Stimulated activated CD8-positive, alpha-beta memory T cell treated with anti-CD3 and anti-CD28 coated beads, Interleukin-15, amount 100 ng/mL, for 4 hours (primary cell): ENCODE data around the gene GLUL.

Source experiments
- DNase-seq, 2 donors: peaks; one replicate each; pipeline ENCODE4 v3.0.0-alpha.2; 2020; ENCODE audit warnings: low read depth in 2 of 2

GLUL gene

GRCh38 chr1:182391362-182392049, at the start of gene GLUL:
Gene GLUL, minus strand, starts transcription at chr1:182391790. Its CDS starts 3,053 bp downstream, at chr1:182388737.
- DNase-seq = peak; percentile 34 to 53

GRCh38 chr1:182438326-182438725, 46.7 kb upstream of the GLUL start:
- DNase-seq = no peak

- no peak for DNase-seq
Observed at GRCh38 chr1:182433580-182433979, 42.0 kb upstream of the GLUL start.

GRCh38 chr1:182431278-182431677, 39.7 kb upstream of the GLUL start:
- DNase-seq = no peak

- DNase-seq = no peak
Observed at GRCh38 chr1:182430263-182431068, 38.9 kb upstream of the GLUL start.

GRCh38 chr1:182428043-182428442, 36.5 kb upstream of the GLUL start:
- no peak for DNase-seq

GRCh38 chr1:182426442-182427430, 35.1 kb upstream of the GLUL start:
- DNase-seq = no peak

- no peak for DNase-seq
Observed at GRCh38 chr1:182415789-182416188, 24.2 kb upstream of the GLUL start.

GRCh38 chr1:182413969-182414368, 22.4 kb upstream of the GLUL start:
- DNase-seq = no peak

- no peak for DNase-seq
Observed at GRCh38 chr1:182413486-182413885, 21.9 kb upstream of the GLUL start.

GRCh38 chr1:182410620-182411273, 19.2 kb upstream of the GLUL start:
- no peak for DNase-seq

- DNase-seq = no peak
Observed at GRCh38 chr1:182410138-182410537, 18.5 kb upstream of the GLUL start.

GRCh38 chr1:182408435-182409075, 17.0 kb upstream of the GLUL start:
- DNase-seq = no peak

GRCh38 chr1:182407724-182408123, 16.1 kb upstream of the GLUL start:
- no peak for DNase-seq

- DNase-seq = no peak
Observed at GRCh38 chr1:182406012-182406411, 14.4 kb upstream of the GLUL start.

GRCh38 chr1:182405578-182405977, 14.0 kb upstream of the GLUL start:
- no peak for DNase-seq

GRCh38 chr1:182404781-182405180, 13.2 kb upstream of the GLUL start:
- no peak for DNase-seq

GRCh38 chr1:182400567-182400966, 9.0 kb upstream of the GLUL start, which contains the start of gene TEDDM1:
Gene TEDDM1, minus strand, starts transcription at chr1:182400667. Its CDS starts 182 bp downstream, at chr1:182400485.
- no peak for DNase-seq

GRCh38 chr1:182397653-182398393, 6.2 kb upstream of the GLUL start:
- no peak for DNase-seq

- no peak for DNase-seq
Observed at GRCh38 chr1:182395906-182396305, 4.3 kb upstream of the GLUL start.
